Loucy (cell line): ENCODE measurements around the gene SLC25A15.

Experiments used
- H2AFZ ChIP-seq: fragments of 200-600 bp; sonication (generic); 2 replicates; pipeline ENCODE4 v1.6.0; 2016; ENCODE audit warnings: antibody characterized with exemption, mild to moderate bottlenecking, low read length, moderate library complexity
- H3F3A ChIP-seq: fragments of 200-600 bp; 2 replicates; pipeline ENCODE4 v1.6.0; 2016; ENCODE audit warnings: antibody characterized with exemption, low read depth, mild to moderate bottlenecking
- H3K27me3 ChIP-seq: fragments of 200-600 bp; sonication (generic); 2 replicates; pipeline ENCODE4 v1.6.1; 2014; ENCODE audit warnings: low read length, mild to moderate bottlenecking; ENCODE audit not compliant: insufficient read depth, poor library complexity, severe bottlenecking
- H3K36me3 ChIP-seq: fragments of 200-600 bp; sonication (generic); 2 replicates; pipeline ENCODE4 v1.6.1; 2016; ENCODE audit warnings: low read length; ENCODE audit not compliant: insufficient read depth
- H3K4me1 ChIP-seq: fragments of 200-600 bp; sonication (generic); 2 replicates; pipeline ENCODE4 v1.5.1; 2014; ENCODE audit warnings: low read length, mild to moderate bottlenecking; ENCODE audit not compliant: insufficient read depth, poor library complexity, severe bottlenecking
- H3K4me2 ChIP-seq: fragments of 200-600 bp; sonication (generic); 2 replicates; pipeline ENCODE4 v1.6.0; 2014; ENCODE audit warnings: antibody characterized with exemption, low read length, low read depth, mild to moderate bottlenecking; ENCODE audit not compliant: poor library complexity, severe bottlenecking
- H3K4me3 ChIP-seq: fragments of 200-600 bp; sonication (generic); 2 replicates; pipeline ENCODE4 v1.5.1; 2014; ENCODE audit warnings: low read length, mild to moderate bottlenecking, mixed read lengths; ENCODE audit not compliant: poor library complexity, severe bottlenecking
- H3K79me2 ChIP-seq: fragments of 200-600 bp; sonication (generic); 2 replicates; pipeline ENCODE4 v1.6.1; 2014; ENCODE audit warnings: low read length; ENCODE audit not compliant: insufficient read depth
- H3K9ac ChIP-seq: fragments of 200-600 bp; sonication (generic); 2 replicates; pipeline ENCODE4 v1.6.0; 2014; ENCODE audit warnings: mild to moderate bottlenecking, low read depth, low read length, moderate library complexity; ENCODE audit not compliant: poor library complexity, severe bottlenecking
- H3K9me2 ChIP-seq: fragments of 200-600 bp; sonication (generic); replicated peaks from 2 replicates; pipeline ENCODE4 v1.6.1; 2016; ENCODE audit warnings: low read depth, low read length, mixed read lengths
- H3K9me3 ChIP-seq: fragments of 200-600 bp; sonication (generic); 2 replicates; pipeline ENCODE4 v1.6.1; 2014; ENCODE audit warnings: mild to moderate bottlenecking, antibody characterized with exemption, low read length, low read depth; ENCODE audit not compliant: insufficient read depth
- H4K20me1 ChIP-seq: fragments of 200-600 bp; sonication (generic); 2 replicates; pipeline ENCODE4 v1.6.0; 2014; ENCODE audit warnings: antibody characterized with exemption, low read length, mild to moderate bottlenecking; ENCODE audit not compliant: insufficient read depth, poor library complexity, severe bottlenecking
- EZH2phosphoT487 ChIP-seq: fragments of 200-600 bp; IDR thresholded peaks from 2 replicates; pipeline ENCODE4 v1.6.1; 2018; ENCODE audit warnings: antibody characterized with exemption, mild to moderate bottlenecking, moderate library complexity, borderline replicate concordance
- TF ChIP-seq, protein P1 (sequence below): fragments of 200-600 bp; sonication (generic); conservative IDR thresholded peaks from 2 replicates; pipeline ENCODE4 v1.5.1; 2014; ENCODE audit warnings: mild to moderate bottlenecking, antibody characterized with exemption, low read length

SLC25A15 gene

DNA sequence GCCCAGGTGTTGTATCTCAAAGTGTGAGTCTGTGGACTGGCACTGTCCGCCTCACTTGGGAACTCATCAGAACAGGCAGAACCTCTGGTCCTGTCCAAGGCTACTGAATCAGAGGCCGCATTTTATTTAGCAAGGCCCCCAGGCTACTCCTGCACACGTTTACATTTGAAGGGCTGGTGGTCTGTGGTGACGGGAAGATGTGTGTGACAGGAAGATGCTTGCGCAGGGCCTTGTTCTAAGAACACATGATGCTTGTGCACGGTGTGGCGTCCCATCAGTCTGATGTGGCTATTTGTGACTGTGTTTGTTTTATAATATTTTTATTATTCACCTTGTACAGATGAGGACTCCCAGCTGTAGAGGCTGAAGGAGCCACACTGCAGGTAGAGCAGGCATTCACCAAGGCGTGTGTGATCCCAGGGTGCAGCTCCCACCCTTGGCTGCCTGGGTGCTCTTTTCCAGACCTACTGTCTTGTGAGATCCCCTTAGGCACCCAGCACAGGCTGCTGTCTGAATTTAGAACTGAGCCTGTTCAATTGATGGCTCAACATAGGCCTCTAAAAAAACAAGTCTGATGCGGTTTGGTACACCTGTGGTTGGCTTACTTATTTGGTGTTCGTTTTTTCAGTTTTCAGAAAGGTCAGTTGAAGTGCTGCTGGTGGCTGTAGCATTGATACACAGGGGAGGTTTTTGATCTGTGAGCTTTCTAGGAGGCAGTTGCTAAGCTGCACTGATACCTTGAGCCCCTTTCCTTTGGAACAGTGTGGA, 3.1 kb downstream of the SLC25A15 start:
- H3K36me3 ChIP-seq = no peaks in the 10 kb centered on the region
- H3F3A ChIP-seq = peaks cover 14% of the 10 kb centered on the region
- H3K79me2 ChIP-seq = peaks cover 14% of the 10 kb centered on the region
- no peak for TF ChIP-seq EZH2phosphoT487
- TF ChIP-seq, protein P1, sequence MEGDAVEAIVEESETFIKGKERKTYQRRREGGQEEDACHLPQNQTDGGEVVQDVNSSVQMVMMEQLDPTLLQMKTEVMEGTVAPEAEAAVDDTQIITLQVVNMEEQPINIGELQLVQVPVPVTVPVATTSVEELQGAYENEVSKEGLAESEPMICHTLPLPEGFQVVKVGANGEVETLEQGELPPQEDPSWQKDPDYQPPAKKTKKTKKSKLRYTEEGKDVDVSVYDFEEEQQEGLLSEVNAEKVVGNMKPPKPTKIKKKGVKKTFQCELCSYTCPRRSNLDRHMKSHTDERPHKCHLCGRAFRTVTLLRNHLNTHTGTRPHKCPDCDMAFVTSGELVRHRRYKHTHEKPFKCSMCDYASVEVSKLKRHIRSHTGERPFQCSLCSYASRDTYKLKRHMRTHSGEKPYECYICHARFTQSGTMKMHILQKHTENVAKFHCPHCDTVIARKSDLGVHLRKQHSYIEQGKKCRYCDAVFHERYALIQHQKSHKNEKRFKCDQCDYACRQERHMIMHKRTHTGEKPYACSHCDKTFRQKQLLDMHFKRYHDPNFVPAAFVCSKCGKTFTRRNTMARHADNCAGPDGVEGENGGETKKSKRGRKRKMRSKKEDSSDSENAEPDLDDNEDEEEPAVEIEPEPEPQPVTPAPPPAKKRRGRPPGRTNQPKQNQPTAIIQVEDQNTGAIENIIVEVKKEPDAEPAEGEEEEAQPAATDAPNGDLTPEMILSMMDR = no peak
- H3K9me2 ChIP-seq = no peaks in the 10 kb centered on the region
- no peaks in the 10 kb centered on the region for H3K9me3 ChIP-seq
- H4K20me1 ChIP-seq = no peaks in the 10 kb centered on the region
- no peak overlapping the region for H3K9ac ChIP-seq
- no peaks in the 10 kb centered on the region for H3K27me3 ChIP-seq
- no peak overlapping the region for H2AFZ ChIP-seq
- no peak overlapping the region for H3K4me3 ChIP-seq
- H3K4me2 ChIP-seq = no peak overlapping the region
- peaks cover 25% of the 10 kb centered on the region for H3K4me1 ChIP-seq

DNA sequence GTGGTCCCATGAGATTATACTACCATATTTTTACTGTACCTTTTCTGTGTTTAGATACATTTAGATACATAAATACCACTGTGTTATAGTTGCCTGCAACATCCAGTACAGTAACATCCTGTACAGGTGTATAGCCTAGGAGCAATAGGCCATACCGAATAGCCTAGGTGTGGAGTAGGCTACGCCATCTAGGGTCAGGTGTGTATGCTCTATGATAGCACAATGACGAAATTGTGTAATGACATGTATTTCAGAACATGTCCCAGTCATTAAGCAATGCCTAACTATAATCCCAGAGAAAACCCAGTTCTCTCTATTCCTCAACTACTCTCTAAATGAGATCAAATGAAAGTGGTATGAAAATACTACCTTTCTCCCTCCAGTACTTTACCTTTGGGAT, 3.9 kb downstream of the SLC25A15 start:
- Histone ChIP-seq H2AFZ (no peak overlapping the region), H3F3A (peaks cover 14% of the 10 kb centered on the region), H3K9ac (no peak overlapping the region), H4K20me1 (no peaks in the 10 kb centered on the region), H3K36me3 (no peaks in the 10 kb centered on the region), H3K79me2 (peaks cover 13% of the 10 kb centered on the region), H3K27me3 (no peaks in the 10 kb centered on the region), H3K4me1 (peaks cover 33% of the 10 kb centered on the region), H3K4me3 (no peak overlapping the region), H3K9me3 (no peaks in the 10 kb centered on the region), H3K9me2 (no peaks in the 10 kb centered on the region), H3K4me2 (no peak overlapping the region)
- TF ChIP-seq, protein P1 = no peak
- no peak for TF ChIP-seq EZH2phosphoT487

DNA sequence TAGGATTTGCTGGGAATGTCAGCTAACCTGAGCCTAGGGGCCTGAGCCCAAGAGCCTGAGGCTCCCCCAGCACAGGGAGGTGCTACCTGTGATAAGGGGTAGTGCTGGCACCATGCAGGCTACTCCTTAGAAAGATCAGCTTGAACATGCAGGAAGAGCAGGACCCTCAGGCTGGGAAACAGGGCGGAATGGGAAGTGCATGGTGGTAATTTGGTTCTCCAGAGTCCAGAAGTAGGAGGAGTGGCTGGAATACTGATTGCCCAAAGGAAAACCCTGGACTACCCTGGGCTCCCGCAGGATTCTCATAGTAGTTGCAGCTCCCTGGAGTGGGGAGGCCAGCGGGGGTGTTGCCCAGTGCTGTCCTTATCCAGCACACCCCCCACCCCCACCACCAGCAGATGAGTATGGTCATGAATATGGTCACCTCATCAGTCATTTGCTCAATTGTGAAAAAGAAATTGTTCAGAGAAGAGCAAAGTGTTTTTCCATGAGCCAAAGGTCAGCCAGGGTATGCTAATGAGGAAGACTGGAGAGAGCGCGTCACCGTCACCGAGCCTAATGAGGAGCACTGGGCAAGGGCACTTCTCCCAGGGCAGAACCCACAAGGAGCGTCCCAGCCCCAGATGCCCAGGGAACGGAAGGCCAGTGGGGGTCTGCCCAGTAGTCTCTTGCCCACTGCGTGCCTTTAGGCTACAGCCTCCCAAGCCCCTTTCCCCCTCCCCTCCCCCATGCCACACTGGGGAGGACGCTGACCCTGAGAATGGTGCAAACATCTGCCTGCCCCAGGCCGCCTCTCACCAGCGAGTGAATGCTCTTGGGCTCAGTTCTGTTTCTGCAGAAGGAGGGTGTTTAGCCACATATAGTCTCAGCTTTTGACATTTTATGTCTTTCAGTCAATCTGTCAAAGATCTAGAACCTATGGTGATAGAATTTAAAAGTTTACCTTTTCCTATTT, 5.3 kb downstream of the SLC25A15 start:
- no peaks in the 10 kb centered on the region for H3K9me3 ChIP-seq
- H3K27me3 ChIP-seq = no peaks in the 10 kb centered on the region
- H2AFZ ChIP-seq = no peak overlapping the region
- TF ChIP-seq, protein P1 = no peak
- no peak for TF ChIP-seq EZH2phosphoT487
- peaks cover 5% of the 10 kb centered on the region; the same call in 1 of the 2 replicates for H3K79me2 ChIP-seq
- H3F3A ChIP-seq = peaks cover 14% of the 10 kb centered on the region
- no peak overlapping the region for H3K4me2 ChIP-seq
- H3K9me2 ChIP-seq = no peaks in the 10 kb centered on the region
- H3K4me3 ChIP-seq = no peak overlapping the region
- H3K9ac ChIP-seq = no peak overlapping the region
- no peaks in the 10 kb centered on the region for H3K36me3 ChIP-seq
- peaks cover 46% of the 10 kb centered on the region for H3K4me1 ChIP-seq
- H4K20me1 ChIP-seq = no peaks in the 10 kb centered on the region
